HG03521 (cell line): ENCODE results near the gene ZNF235.
"Not testable (repeated sequence)": the region's sequence is repeated elsewhere in the genome, so short reads cannot be mapped to it uniquely, and the experiment has no call there.

ENCODE experiments used
- ATAC-seq: cut with Tn5 transposase; IDR thresholded peaks from one replicate; pipeline ENCODE4 v1.9.1; 2021; ENCODE audit warnings: mild to moderate bottlenecking, moderate library complexity; ENCODE audit not compliant: unreplicated experiment

ZNF235 gene

GRCh38 chr19:44304659-44305193 is at the start of gene ZNF235:
TSS of gene ZNF235 (minus strand) at chr19:44305025. CDS start at chr19:44303404, 1,621 bp downstream.
- peak; percentile 72 for ATAC-seq

- no peak for ATAC-seq
Measured at GRCh38 chr19:44346556-44346955, 41.7 kb upstream of the ZNF235 start.

GRCh38 chr19:44345959-44346358 is 41.1 kb upstream of the ZNF235 start:
- ATAC-seq: no peak

- ATAC-seq: no peak
Measured at GRCh38 chr19:44344255-44344654, 39.4 kb upstream of the ZNF235 start.

GRCh38 chr19:44341794-44342193 is 37.0 kb upstream of the ZNF235 start:
- ATAC-seq: no peak

- ATAC-seq: not testable (repeated sequence)
Measured at GRCh38 chr19:44334639-44335038, 29.8 kb upstream of the ZNF235 start.

- no peak for ATAC-seq
Measured at GRCh38 chr19:44332145-44332544, 27.3 kb upstream of the ZNF235 start.

- no peak for ATAC-seq
Measured at GRCh38 chr19:44315883-44316282, 11.1 kb upstream of the ZNF235 start.

- no peak for ATAC-seq
Measured at GRCh38 chr19:44313231-44313630, 8.4 kb upstream of the ZNF235 start.

GRCh38 chr19:44308011-44308410 is 3.2 kb upstream of the ZNF235 start:
- no peak for ATAC-seq

- no peak for ATAC-seq
Measured at GRCh38 chr19:44306283-44306682, 1.5 kb upstream of the ZNF235 start.

GRCh38 chr19:44305457-44305856 is 632 bp upstream of the ZNF235 start:
- no peak for ATAC-seq

- ATAC-seq: no peak
Measured at GRCh38 chr19:44303976-44304568, 753 bp downstream of the ZNF235 start.

- no peak for ATAC-seq
Measured at GRCh38 chr19:44303320-44303719, 1.5 kb downstream of the ZNF235 start.

GRCh38 chr19:44284968-44285367 is 19.9 kb downstream of the ZNF235 start:
- ATAC-seq: no peak

GRCh38 chr19:44282846-44283245 is 22.0 kb downstream of the ZNF235 start:
- ATAC-seq: no peak

- no peak for ATAC-seq
Measured at GRCh38 chr19:44280916-44281315, 23.9 kb downstream of the ZNF235 start.

- ATAC-seq: no peak
Measured at GRCh38 chr19:44278181-44278690, 26.6 kb downstream of the ZNF235 start.

- ATAC-seq: no peak
Measured at GRCh38 chr19:44277331-44277730, 27.5 kb downstream of the ZNF235 start.

- no peak for ATAC-seq
Measured at GRCh38 chr19:44260695-44261446, 44.0 kb downstream of the ZNF235 start.

- no peak for ATAC-seq
Measured at GRCh38 chr19:44260343-44260681, 44.5 kb downstream of the ZNF235 start.

- ATAC-seq: no peak
Measured at GRCh38 chr19:44258835-44259413, 45.9 kb downstream of the ZNF235 start.
